NCI-H82 treated with DMSO at 0.1 percent for 48 hours (cell line): ENCODE measurements around the gene PAK2.
"Not testable (repeated sequence)": the region's sequence is repeated elsewhere in the genome, so short reads cannot be mapped to it uniquely, and the experiment has no call there.

Experiments used
- DNase-seq: peaks from one replicate; lab custom pipeline; 2025; ENCODE audit not compliant: unreplicated experiment; lab: John Stamatoyannopoulos, UW

The PAK2 gene

DNA sequence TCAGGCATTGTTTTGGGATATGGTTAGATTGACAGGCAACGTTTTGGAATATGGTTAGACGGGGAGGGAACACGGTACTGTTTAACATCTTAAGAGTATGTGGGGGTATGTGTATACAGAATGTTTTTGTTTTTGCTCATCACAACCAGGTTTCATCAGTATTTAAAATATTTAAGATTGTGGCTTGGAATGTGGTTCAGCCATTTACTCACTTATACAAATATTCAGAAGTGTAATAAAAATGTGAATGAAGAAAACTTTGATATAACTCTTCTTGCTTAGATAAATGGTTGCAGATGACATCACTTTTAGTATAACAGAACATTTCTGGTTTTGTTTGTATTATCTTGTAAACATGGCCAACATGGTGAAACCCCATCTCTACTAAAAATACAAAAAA lies 3.9 kb upstream of the PAK2 start:
- DNase-seq = no peak

- no peak for DNase-seq
Observed at GRCh38 chr3:196736670-196737374, 2.8 kb upstream of the PAK2 start.

GRCh38 chr3:196737655-196738054 lies 2.0 kb upstream of the PAK2 start:
- DNase-seq = no peak

DNA sequence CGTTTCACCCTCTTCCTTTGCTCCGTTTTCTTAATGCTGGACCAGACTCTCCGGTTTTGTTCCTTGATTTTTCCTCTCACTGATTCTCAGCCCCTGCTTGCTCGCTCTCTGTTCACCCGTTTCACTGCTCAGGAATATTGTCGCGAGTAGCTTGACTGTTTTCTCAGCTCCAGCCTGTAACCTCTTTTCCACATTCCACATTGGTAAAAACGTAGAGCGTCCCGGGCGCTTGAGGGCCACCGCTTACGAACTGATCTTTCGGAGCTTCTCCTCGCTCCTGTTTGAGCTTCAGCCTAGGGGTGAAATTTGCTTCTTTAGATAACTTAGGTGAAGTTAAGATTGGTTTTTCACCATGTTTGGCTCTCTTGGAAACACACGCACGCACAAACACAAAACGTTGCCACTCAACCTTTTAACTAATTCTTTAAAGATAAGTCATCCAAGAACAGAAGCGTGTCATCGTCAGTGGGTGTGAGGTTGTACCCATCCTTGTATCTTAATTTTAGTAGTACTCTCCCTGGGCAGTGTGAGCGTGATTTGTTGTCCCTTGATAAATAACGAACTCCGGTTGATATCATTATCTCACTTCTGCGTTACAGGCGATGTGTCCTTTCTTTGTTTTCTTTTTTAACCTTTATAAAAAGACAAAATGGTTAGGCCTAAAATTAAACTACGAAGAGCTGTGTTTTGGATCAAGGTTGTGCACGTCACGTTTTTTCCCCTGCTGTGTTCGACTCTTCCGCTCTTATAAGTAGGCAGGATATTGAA lies 1.0 kb downstream of the PAK2 start:
- DNase-seq = peak; percentile 48

DNA sequence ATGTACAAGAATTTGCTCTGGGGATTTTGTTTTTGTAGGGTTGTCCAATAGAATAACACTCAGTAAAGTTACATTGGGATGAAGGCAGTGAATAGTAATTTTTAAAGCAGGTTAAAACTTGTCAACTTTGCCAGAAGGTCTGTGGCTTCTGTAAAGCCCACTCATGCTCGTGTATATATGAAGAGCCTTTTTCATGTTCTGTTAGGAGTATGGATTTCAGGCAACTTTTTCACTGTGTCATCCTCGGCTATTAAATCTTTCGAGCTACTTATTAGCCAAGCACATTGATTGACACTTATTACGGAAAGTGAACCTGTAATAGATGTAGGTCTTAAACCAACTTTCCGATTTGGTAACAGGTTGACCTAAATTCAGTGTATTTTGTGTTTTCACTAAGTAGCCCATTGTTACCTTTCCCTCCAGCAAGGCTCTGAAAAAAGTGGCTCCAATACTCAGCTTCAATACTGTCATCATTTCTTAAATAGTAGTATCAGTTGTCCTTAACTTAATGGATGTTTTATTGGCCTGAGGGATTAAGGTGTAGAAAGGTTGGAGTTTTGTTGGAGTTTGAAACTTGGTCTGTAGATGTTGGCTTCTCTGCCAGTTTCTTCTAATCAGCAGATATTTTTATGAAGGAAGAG lies 1.7 kb downstream of the PAK2 start:
- DNase-seq = no peak

DNA sequence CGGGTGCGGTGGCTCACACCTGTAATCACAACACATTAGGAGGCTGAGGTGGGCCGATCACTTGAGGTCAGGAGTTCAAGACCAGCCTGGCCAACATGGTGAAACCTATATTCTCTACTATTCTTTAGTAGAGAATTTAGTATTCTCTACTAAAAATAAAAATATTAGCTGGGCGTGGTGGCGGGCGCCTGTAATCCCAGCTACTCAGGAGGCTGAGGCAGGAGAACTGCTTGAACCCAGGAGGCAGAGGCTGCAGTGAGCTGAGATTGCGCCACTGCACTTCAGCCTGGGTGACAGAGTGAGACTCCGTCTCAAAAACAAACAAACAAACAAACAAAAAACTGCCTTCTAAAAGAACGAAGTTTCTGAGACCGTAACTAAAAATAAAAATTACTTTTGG lies 3.9 kb downstream of the PAK2 start:
- DNase-seq = not testable (repeated sequence)

DNA sequence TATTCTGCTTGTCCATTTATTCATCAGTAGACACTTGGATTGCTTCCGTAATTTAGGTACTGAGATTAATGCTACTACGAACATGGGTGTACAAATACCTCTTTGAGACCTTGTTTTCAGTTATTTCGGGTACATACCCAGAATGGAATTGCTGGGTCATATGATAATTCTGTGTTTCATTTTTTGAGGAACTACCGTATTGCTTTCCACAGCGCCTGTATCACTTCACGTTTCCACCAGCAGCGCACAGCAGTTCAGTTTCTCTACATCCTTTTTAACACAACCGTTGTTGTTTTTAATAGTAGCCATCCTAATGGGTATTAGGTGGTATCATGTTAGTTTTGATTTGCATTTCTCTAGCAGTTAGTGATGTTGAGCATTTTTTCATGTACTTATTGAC lies 9.5 kb downstream of the PAK2 start:
- DNase-seq = no peak

- no peak for DNase-seq
Observed at GRCh38 chr3:196753201-196753600, 13.5 kb downstream of the PAK2 start.

DNA sequence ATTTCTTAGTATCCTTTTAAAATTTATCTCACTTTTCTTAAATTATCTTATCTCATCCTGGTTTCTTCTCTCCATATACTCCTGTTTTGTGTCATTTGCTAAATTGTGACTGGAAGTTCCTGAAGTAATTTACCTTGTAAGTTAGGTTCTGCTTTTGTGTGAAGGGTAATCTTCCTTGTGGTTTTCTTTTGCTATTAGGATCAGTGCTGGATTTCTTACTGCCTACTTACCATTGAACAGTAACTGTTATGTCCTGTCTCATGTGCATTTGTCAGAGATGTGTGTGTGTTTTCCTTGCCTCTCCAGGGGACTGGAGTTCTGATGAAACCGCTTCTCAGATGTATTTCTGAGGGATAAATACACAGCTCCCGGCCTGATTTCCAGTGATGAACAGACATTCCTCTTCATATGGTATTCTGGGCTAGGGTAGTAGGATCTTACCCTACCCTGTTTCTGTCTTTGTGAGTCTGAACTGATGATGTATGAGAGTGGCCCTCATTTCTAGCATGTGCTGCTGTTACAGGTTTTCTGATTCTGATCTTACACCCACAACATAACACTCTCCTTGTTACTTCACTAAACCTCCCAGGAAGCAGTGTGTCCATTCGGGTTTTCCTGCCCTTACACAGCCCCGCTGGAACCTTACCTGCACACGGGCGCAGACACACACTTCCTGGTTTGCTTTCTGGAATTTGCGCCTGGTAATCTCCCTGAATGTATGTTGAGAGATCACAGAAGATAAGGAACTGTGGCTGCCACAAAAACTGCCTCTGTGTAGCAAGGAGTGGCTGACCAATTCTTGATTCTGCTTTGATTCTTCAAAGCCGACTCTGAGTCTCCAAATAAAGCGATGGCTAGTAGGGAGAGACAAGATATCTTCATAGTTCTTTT lies 14.7 kb downstream of the PAK2 start:
- no peak for DNase-seq

- no peak for DNase-seq
Observed at GRCh38 chr3:196756732-196757131, 17.1 kb downstream of the PAK2 start.

GRCh38 chr3:196757876-196758739 lies 18.5 kb downstream of the PAK2 start:
- no peak for DNase-seq

GRCh38 chr3:196763179-196763578 lies 23.5 kb downstream of the PAK2 start:
- DNase-seq = no peak

DNA sequence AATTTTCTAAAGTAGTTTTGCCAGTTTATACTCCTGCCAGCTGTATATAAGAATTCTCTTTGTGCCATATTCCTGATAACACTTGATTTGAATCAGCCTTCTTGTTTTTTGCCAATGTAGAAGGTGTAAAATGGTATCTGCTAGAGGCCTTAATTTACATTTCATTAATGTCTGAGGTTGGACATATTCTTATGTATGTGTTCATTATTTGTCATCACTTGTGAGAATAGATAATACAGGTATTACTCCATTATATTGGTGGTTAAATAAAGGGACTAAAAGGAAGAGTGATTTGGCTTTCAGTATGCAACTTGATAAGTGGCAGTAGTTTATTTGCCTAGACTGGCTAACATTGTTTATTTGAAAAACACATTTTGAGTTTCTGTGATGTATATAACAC lies 25.8 kb downstream of the PAK2 start:
- no peak for DNase-seq

DNA sequence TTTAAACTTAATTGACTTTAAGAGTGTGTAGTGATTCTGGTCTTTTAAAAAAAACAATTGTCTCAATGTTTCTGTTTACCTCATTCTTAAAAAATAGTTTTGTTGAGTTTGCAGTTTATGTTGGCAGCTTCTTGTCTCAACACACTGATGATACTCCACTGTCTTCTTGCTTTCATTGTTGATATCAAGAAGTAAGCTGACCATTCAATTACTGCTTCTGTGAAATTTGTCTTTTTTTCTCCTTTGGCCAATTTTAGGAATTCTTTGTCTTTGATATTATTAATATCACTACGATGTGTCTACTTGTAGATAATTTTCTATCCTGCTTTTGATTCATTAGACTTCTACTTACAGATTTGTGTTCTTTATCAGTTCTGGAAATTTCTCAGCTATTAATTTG lies 31.4 kb downstream of the PAK2 start:
- DNase-seq = no peak

DNA sequence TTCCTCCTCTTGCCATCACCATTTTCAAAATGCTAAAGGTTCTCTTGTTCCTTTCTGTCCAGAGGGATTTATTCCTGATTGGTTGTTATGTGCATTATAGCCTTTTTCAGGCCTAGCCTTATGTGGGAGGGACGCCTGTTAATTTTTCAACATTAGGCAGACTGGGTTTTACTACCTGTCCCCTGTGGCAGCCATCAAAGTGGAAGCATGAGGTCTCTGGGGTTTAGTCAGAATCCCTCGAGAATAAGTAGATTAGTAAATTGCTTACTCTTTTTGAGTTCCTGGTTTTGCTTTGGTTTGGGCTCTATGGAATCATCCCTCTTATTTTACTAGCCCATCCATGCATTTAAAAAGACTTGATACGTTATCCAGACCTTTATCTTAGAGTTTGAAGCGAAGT lies 32.4 kb downstream of the PAK2 start:
- peak; percentile 71 for DNase-seq

GRCh38 chr3:196772897-196773296 lies 33.2 kb downstream of the PAK2 start:
- no peak for DNase-seq

GRCh38 chr3:196774191-196774820 lies 34.6 kb downstream of the PAK2 start:
- DNase-seq = peak; percentile 45

DNA sequence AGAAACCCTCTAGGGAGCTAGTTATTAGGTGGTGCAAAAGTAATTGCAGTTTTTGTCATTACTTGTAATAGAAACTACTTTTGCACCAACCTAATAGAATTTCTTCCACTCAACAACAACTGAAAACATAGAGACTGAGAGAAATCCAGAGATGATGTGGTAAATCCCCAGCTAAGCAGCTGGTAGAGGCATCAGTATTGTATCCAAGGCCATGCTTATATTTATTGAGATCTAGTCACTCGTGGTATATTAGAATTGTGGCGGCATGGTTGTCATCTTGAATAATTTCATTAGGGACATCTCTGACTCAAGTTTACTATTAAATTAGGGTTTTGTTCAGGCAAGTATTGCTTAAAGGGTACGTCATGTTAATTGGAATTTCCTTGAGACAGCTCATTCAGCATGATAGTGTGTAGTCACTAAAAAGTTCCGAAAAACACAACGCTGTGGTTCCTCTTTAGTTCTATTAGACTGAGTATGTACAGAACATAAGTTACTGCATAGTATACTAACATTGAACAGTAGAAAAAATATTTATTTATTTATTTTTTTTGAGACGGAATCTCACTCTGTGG lies 35.3 kb downstream of the PAK2 start:
- no peak for DNase-seq

DNA sequence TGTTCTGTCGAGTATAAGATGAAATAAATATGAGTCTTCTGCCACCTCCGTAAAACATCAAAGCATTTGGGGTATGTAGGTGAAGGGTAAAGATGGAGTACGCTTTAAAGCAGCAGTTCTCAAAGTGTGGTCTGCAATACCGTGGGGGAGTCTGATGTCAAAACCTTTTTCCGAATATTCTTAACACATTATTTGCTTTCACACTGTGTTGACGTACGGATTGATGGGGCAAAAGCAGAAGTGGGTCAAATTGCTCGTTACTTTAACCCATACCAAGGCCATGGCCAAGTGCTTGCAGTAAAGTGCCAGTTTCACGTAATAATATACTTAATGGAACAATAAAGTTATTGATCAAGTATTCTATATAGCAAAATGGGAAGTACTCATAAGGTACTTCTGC lies 36.3 kb downstream of the PAK2 start:
- no peak for DNase-seq
